Activated CD8-positive, alpha-beta memory T cell treated with anti-CD3 and anti-CD28 coated beads, Interleukin-2, amount 50 U/mL, for 48 hours (primary cell): ENCODE measurements around the gene MTMR8.

Experiments
- DNase-seq: peaks from one replicate; pipeline ENCODE4 v3.0.0-alpha.2; 2020

Gene MTMR8

GRCh38 chrX:64291123-64291522, 104.1 kb downstream of the MTMR8 start:
- no peak for DNase-seq

DNA sequence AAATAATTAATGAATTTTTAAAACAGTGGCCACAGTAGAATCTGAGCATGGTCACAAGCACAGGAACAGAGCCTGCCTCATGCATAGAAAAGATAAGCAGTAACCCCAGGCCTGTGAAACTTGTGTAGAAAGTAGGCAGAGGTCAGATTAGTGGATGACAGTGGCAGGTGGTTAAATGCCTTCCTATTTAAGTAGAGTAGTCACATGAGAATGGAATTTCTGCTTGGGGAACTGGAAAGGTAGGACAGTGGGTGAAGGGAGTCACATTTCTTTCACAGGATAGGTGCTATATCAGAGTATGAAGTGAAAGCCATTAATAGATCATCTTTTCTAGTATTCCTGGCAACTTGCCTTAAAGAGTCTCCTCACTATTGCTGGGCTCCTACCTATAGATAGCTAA, 130.0 kb downstream of the MTMR8 start:
- DNase-seq: no peak

- no peak for DNase-seq
Observed at GRCh38 chrX:64230123-64230970, 164.9 kb downstream of the MTMR8 start, which contains the start of gene ASB12. TSS of gene ASB12 (minus strand) at chrX:64230607. CDS start at chrX:64225650, 4,957 bp downstream.

- no peak for DNase-seq
Observed at GRCh38 chrX:64229154-64229553, 166.1 kb downstream of the MTMR8 start.
